ENCODE data around the gene PGAM2.

GRCh38 chr7:44109991-44110390, 44.6 kb upstream of the PGAM2 start:
- no peak for TF ChIP-seq RARB (CRISPR knock-in tag; IDR thresholded peaks at IDR 0.05)
- TF ChIP-seq ZNF70 (CRISPR knock-in tag; IDR thresholded peaks at IDR 0.05): no peak
- no peak for TF ChIP-seq SNAI2 (CRISPR knock-in tag; IDR thresholded peaks at IDR 0.05)
- no peak for TF ChIP-seq CSDC2 (CRISPR knock-in tag; IDR thresholded peaks at IDR 0.05)
- no peak for TF ChIP-seq POU6F1 (CRISPR knock-in tag; IDR thresholded peaks at IDR 0.05; ENCODE audit: borderline replicate concordance, low read depth)
- no peak for TF ChIP-seq ZNF565 (CRISPR knock-in tag; conservative IDR thresholded peaks at IDR 0.05; ENCODE audit: low read depth)

Measured in SK-N-SH treated with all-trans-retinoic acid at 6 μM for 48 hours (cell line).